Loucy (cell line): Measurements from ENCODE around the gene FGF14.

ENCODE experiments used
- EZH2phosphoT487 ChIP-seq: fragments of 200-600 bp; IDR thresholded peaks from 2 replicates; pipeline ENCODE4 v1.6.1; 2018; ENCODE audit warnings: antibody characterized with exemption, mild to moderate bottlenecking, moderate library complexity, borderline replicate concordance
- TF ChIP-seq, protein P1 (sequence below): fragments of 200-600 bp; sonication (generic); conservative IDR thresholded peaks from 2 replicates; pipeline ENCODE4 v1.5.1; 2014; ENCODE audit warnings: mild to moderate bottlenecking, antibody characterized with exemption, low read length

DNA sequence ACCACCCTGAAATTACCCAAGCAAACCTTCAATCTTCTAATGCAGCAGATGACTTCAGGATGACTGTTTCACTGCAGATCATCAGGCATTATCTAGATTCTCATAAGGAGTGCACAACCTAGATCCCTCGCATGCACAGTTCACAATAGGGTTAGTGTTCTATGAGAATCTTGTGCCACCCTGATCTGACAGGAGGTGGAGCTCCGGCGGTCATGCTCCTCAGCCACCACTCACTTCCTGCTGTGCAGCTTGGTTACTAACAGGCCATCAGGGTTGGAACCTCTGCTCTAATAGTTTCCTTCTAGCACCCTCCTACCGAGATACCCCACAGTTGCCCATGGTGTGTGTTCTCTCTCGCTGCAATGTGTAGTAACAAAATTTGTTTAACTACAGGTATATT is 442.8 kb downstream of the FGF14 start:
- TF ChIP-seq, protein P1, sequence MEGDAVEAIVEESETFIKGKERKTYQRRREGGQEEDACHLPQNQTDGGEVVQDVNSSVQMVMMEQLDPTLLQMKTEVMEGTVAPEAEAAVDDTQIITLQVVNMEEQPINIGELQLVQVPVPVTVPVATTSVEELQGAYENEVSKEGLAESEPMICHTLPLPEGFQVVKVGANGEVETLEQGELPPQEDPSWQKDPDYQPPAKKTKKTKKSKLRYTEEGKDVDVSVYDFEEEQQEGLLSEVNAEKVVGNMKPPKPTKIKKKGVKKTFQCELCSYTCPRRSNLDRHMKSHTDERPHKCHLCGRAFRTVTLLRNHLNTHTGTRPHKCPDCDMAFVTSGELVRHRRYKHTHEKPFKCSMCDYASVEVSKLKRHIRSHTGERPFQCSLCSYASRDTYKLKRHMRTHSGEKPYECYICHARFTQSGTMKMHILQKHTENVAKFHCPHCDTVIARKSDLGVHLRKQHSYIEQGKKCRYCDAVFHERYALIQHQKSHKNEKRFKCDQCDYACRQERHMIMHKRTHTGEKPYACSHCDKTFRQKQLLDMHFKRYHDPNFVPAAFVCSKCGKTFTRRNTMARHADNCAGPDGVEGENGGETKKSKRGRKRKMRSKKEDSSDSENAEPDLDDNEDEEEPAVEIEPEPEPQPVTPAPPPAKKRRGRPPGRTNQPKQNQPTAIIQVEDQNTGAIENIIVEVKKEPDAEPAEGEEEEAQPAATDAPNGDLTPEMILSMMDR: no peak
- no peak for TF ChIP-seq EZH2phosphoT487
